Measurements from ENCODE around the gene NRROS. TPM values are rescaled to one million over a fixed set of nuclear protein-coding genes. Genes with fewer than 3 reads are reported as not detected.

Gene NRROS
- total RNA-seq, 1 donor from 2014 or later, result 0.42 TPM

DNA sequence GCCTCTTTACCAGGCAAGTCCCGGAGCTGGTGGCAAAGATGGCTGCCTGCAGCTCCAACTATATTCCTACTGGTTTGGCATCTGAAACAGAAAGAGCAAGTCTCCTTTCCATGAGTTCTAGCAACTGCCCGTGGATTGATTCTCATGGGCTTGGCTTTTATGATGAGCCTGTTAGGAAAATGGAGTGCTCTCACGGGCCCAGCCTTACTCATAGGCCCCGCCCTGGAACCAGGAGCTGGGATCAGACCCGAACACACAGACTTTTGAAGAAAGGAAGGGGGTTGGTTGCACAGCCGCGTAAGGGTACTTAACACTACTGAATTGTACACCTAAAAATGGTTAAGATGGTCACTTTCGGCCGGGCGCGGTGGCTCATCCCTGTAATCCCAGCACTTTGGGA, 2.9 kb downstream of the NRROS start:
- Mint-ChIP-seq H3K4me1 (ENCODE audit: low read depth, unreplicated experiment) (peaks cover 10% of the 10 kb centered on the region), H3K27me3 (ENCODE audit: unreplicated experiment) (peaks cover 8% of the 10 kb centered on the region), H3K4me3 (ENCODE audit: unreplicated experiment) (no peak overlapping the region), H3K27ac (ENCODE audit: unreplicated experiment) (no peak overlapping the region), H3K9me3 (ENCODE audit: unreplicated experiment) (no peaks in the 10 kb centered on the region), H3K36me3 (ENCODE audit: unreplicated experiment) (no peaks in the 10 kb centered on the region)
- DNase-seq, result no peak
- TF ChIP-seq, protein P1, sequence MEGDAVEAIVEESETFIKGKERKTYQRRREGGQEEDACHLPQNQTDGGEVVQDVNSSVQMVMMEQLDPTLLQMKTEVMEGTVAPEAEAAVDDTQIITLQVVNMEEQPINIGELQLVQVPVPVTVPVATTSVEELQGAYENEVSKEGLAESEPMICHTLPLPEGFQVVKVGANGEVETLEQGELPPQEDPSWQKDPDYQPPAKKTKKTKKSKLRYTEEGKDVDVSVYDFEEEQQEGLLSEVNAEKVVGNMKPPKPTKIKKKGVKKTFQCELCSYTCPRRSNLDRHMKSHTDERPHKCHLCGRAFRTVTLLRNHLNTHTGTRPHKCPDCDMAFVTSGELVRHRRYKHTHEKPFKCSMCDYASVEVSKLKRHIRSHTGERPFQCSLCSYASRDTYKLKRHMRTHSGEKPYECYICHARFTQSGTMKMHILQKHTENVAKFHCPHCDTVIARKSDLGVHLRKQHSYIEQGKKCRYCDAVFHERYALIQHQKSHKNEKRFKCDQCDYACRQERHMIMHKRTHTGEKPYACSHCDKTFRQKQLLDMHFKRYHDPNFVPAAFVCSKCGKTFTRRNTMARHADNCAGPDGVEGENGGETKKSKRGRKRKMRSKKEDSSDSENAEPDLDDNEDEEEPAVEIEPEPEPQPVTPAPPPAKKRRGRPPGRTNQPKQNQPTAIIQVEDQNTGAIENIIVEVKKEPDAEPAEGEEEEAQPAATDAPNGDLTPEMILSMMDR (IDR thresholded peaks at IDR 0.05; ENCODE audit: partially characterized antibody, unreplicated experiment), result no peak

DNA sequence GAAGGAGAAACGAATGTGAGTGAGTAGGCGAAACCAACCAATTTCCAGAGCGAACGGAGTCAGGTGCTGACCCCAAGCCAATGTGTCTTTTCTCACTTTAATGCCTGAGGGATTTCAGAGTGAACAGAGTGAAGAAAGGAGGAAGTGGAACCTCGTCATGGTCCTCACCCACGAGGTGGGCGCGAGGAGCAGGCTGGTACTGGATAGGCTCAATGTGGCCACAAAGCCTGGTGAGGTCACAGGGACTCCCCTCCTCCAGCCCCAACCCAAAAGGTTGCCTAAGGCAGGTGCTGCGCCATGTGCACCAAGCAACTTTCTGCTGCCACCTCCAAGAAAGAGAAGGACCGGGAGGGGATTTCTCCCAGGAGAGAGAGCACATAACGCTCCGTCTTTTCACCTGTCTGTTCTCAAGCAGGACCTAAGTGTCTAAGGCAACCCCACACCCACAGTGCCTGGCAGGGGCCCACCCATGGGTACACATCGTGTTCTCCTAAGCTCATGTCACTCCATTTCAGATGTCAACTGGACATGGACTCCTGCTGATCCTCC, 3.8 kb downstream of the NRROS start:
- peaks cover 8% of the 10 kb centered on the region for H3K27me3 Mint-ChIP-seq (ENCODE audit: unreplicated experiment)
- H3K9me3 Mint-ChIP-seq (ENCODE audit: unreplicated experiment), result no peaks in the 10 kb centered on the region

DNA sequence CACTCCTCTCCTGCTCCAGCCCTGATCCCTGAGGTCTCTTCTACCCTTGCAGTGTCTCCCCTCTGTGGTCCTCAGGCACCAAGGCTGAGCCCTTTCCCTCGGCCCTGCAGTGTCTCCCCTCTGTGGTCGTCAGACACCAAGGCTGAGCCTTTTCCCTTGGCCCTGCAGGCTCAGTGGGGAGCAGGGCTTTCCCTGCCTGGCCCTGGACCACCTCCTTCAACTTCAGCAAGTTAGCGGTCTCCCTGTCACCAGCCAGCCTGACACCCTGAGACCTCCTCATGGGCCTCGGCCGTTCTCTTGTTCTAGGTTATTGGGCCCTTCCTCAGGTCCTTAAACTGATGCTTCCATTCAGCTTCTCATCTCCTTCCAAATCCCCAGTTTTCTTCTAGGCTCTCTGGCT, 4.3 kb downstream of the NRROS start:
- H3K36me3 Mint-ChIP-seq (ENCODE audit: unreplicated experiment), result no peaks in the 10 kb centered on the region
- no peaks in the 10 kb centered on the region for H3K9me3 Mint-ChIP-seq (ENCODE audit: unreplicated experiment)
- no peak for DNase-seq
- H3K27ac Mint-ChIP-seq (ENCODE audit: unreplicated experiment), result peak overlapping the region; percentile 19
- TF ChIP-seq, protein P1 (IDR thresholded peaks at IDR 0.05; ENCODE audit: partially characterized antibody, unreplicated experiment), result no peak
- no peak overlapping the region for H3K4me3 Mint-ChIP-seq (ENCODE audit: unreplicated experiment)
- H3K27me3 Mint-ChIP-seq (ENCODE audit: unreplicated experiment), result peaks cover 8% of the 10 kb centered on the region
- H3K4me1 Mint-ChIP-seq (ENCODE audit: low read depth, unreplicated experiment), result peaks cover 10% of the 10 kb centered on the region

More for the DNA sequence above, 3.8 kb downstream of the NRROS start:
- Mint-ChIP-seq H3K4me3 (ENCODE audit: unreplicated experiment) (no peak overlapping the region), H3K36me3 (ENCODE audit: unreplicated experiment) (no peaks in the 10 kb centered on the region), H3K27ac (ENCODE audit: unreplicated experiment) (no peak overlapping the region), H3K4me1 (ENCODE audit: low read depth, unreplicated experiment) (peaks cover 10% of the 10 kb centered on the region)
- DNase-seq, result no peak
- TF ChIP-seq, protein P1 (IDR thresholded peaks at IDR 0.05; ENCODE audit: partially characterized antibody, unreplicated experiment), result no peak

DNA sequence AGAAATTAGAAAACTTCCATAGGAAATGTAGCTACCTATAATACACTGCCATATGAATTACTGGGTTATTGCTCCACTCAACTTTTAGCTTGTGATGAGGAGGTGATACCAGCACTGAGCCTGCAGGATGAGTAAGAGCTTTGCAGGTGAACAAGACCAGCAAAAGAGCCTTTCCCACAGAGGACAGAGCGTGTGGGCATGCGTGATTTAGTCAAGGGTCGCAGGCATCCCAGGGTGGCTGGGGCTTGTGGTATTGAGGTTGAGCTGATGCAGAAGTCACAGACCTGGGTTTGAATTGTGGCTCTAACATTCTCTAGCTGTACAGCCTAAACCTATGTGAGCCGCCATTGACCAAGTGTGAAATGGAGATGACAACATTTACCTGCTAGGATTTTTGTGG, 5.6 kb downstream of the NRROS start:
- TF ChIP-seq, protein P1 (IDR thresholded peaks at IDR 0.05; ENCODE audit: partially characterized antibody, unreplicated experiment), result no peak
- Mint-ChIP-seq H3K27ac (ENCODE audit: unreplicated experiment) (no peak overlapping the region), H3K27me3 (ENCODE audit: unreplicated experiment) (peaks cover 9% of the 10 kb centered on the region), H3K9me3 (ENCODE audit: unreplicated experiment) (no peaks in the 10 kb centered on the region), H3K4me3 (ENCODE audit: unreplicated experiment) (no peak overlapping the region), H3K36me3 (ENCODE audit: unreplicated experiment) (no peaks in the 10 kb centered on the region), H3K4me1 (ENCODE audit: low read depth, unreplicated experiment) (peaks cover 8% of the 10 kb centered on the region)
- no peak for DNase-seq

DNA sequence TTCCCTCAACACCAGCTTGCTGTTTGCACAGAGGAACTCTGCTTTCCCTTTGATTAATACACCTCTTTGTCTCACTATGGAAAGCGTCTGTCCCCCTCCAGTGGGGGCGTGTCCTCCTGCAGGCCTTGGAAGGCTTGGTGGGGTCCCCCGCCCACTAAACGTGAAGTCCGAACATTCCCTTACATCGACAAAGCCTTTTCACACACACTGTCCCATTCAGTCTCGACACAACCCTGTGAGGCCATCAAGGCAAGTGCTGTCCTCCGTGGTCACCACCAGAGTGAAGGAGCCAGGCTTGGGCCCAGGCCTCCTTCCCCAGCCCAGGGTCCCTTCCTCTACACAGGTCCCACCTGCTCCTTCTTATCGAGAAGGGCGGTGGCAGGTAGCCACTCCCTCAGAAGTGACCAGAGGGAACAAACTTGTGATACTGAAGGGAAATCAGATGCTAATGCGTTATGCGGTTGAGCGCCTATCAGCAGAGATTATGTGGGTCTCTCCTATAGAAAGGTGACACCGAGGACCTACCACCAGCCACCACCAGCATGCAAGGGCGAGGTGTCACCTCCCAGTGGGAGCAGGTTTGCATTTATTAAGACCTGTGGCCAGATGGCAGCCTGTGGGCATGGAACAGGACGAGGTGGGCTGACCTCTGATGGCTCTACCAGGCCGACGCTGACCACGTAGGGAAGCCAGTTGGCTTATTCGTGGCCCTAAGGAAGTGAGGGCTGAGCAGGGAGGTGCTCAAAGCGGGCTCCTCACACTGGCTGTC, 6.6 kb downstream of the NRROS start:
- no peaks in the 10 kb centered on the region for H3K9me3 Mint-ChIP-seq (ENCODE audit: unreplicated experiment)
- peaks cover 9% of the 10 kb centered on the region for H3K27me3 Mint-ChIP-seq (ENCODE audit: unreplicated experiment)
- H3K27ac Mint-ChIP-seq (ENCODE audit: unreplicated experiment), result no peak overlapping the region
- H3K4me3 Mint-ChIP-seq (ENCODE audit: unreplicated experiment), result no peak overlapping the region
- TF ChIP-seq, protein P1 (IDR thresholded peaks at IDR 0.05; ENCODE audit: partially characterized antibody, unreplicated experiment), result no peak
- no peak for DNase-seq
- H3K36me3 Mint-ChIP-seq (ENCODE audit: unreplicated experiment), result no peaks in the 10 kb centered on the region
- peaks cover 8% of the 10 kb centered on the region for H3K4me1 Mint-ChIP-seq (ENCODE audit: low read depth, unreplicated experiment)

Measured in glutamatergic neuron (in vitro differentiated cells).